Caco-2 (cell line): ENCODE results near the gene SLC10A3. TPM values are rescaled to one million over a fixed set of nuclear protein-coding genes. Genes with fewer than 3 reads are reported as not detected.

Source experiments
- BruUV-seq: library from RNA; stranded (reverse); fragments of 400-500 nt; replicated peaks from 2 replicates; lab custom pipeline; 2021; lab: Mats Ljungman, UMichigan
- CTCF ChIA-PET: fragments of 300-600 bp; sonication (Branson Sonifier 250); formaldehyde crosslinking; loops from one replicate; lab custom pipeline; 2022; ENCODE audit warnings: antibody characterized with exemption; lab: Charles Lee
- POLR2A ChIA-PET: fragments of 300-600 bp; sonication (Branson Sonifier 250); formaldehyde crosslinking; loops from one replicate; lab custom pipeline; 2022; ENCODE audit warnings: antibody characterized with exemption; lab: Charles Lee
- DNase-seq, 2 experiments: peaks; one replicate each; pipeline versions ENCODE4 v3.0.0 to v3.0.0-alpha.2; 2020 to 2022
- H3K27me3 ChIP-seq: replicated peaks from 2 replicates; pipeline ENCODE4 v1.6.0; 2011; ENCODE audit warnings: low read length; ENCODE audit not compliant: control insufficient read depth, insufficient read depth
- H3K36me3 ChIP-seq: 2 replicates; pipeline ENCODE4 v1.5.1; 2011; ENCODE audit warnings: low read length; ENCODE audit not compliant: control insufficient read depth, insufficient read depth
- H3K4me1 ChIP-seq: fragments of 250-450 bp; sonication (Bioruptor Pico); 2 replicates; pipeline ENCODE4 v1.5.1; 2020; ENCODE audit warnings: mild to moderate bottlenecking
- H3K4me3 ChIP-seq: 2 replicates; pipeline ENCODE4 v1.5.1; 2011; ENCODE audit warnings: low read depth, mild to moderate bottlenecking, control low read depth, low read length
- H3K9me3 ChIP-seq: fragments of 250-450 bp; sonication (Bioruptor Pico); 2 replicates; pipeline ENCODE4 v1.5.1; 2020; ENCODE audit warnings: mild to moderate bottlenecking, moderate library complexity
- H3K27ac Mint-ChIP-seq: one replicate; pipeline ENCODE4 v1.8.0; 2022; ENCODE audit warnings: mixed read lengths; ENCODE audit not compliant: unreplicated experiment
- H3K27me3 Mint-ChIP-seq: one replicate; pipeline ENCODE4 v1.8.0; 2022; ENCODE audit warnings: mixed read lengths; ENCODE audit not compliant: insufficient read depth, unreplicated experiment
- H3K36me3 Mint-ChIP-seq: one replicate; pipeline ENCODE4 v1.8.0; 2022; ENCODE audit warnings: mild to moderate bottlenecking, mixed read lengths; ENCODE audit not compliant: insufficient read depth, unreplicated experiment
- H3K4me1 Mint-ChIP-seq: one replicate; pipeline ENCODE4 v1.8.0; 2022; ENCODE audit warnings: low read depth, mixed read lengths; ENCODE audit not compliant: unreplicated experiment
- H3K4me3 Mint-ChIP-seq: one replicate; pipeline ENCODE4 v1.8.0; 2022; ENCODE audit warnings: mild to moderate bottlenecking, moderate library complexity, mixed read lengths; ENCODE audit not compliant: unreplicated experiment
- H3K9me3 Mint-ChIP-seq: one replicate; pipeline ENCODE4 v1.8.0; 2022; ENCODE audit warnings: mixed read lengths; ENCODE audit not compliant: unreplicated experiment
- intact Hi-C: fragments of 100-400 bp; cut with micrococcal nuclease; formaldehyde crosslinking; loops from one replicate; pipeline ENCODE4 v1.10.0; 2022; ENCODE audit not compliant: unreplicated experiment
- total RNA-seq: library from RNA; stranded (reverse); gene quantifications from 2 replicates; pipeline ENCODE4 v1.2.3, GENCODE V29; 2022
- TF ChIP-seq, protein P1 (sequence below), 2 experiments: fragments of 200-600 bp in 1 of 2; IDR thresholded peaks; 1 replicate in 1 of 2; 2 replicates in 1 of 2; pipeline versions ENCODE4 v1.5.1 to v1.8.0; 2011 to 2022; ENCODE audit warnings: antibody characterized with exemption in 1 of 2, control low read depth in 1 of 2, inconsistent platforms in 1 of 2, low read depth in 1 of 2, low read length in 1 of 2, mild to moderate bottlenecking in 1 of 2, moderate library complexity in 1 of 2; ENCODE audit not compliant: insufficient read depth in 1 of 2, severe bottlenecking in 1 of 2, unreplicated experiment in 1 of 2

The SLC10A3 gene
- total RNA-seq, 1 experiment from 2014 or later: 22.5 TPM

DNA sequence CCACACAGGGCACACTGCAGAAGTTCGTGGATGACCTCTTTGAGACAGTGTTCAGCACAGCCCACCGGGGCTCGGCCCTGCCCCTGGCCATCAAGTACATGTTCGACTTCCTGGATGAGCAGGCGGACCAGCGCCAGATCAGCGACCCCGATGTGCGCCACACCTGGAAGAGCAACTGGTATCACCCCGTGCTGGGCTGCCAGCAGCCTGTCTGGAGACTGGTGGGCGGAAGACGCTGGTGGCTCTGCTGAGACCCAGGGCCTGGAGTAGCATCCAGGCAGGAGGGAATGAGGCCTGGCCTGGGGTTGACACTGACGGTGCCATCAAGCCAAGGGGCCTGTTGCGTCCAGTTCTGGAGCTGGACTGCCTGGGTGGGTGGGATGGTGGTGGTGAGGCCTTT is 20.0 kb downstream of the SLC10A3 start:
- BruUV-seq: no TSS peak
- Mint-ChIP-seq H3K4me1 (no peaks in the 10 kb centered on the region), H3K36me3 (peaks cover 11% of the 10 kb centered on the region), H3K27ac (no peak overlapping the region), H3K4me3 (no peak overlapping the region), H3K27me3 (no peaks in the 10 kb centered on the region), H3K9me3 (no peaks in the 10 kb centered on the region)
- ChIA-PET POLR2A (no interaction called here), CTCF (no interaction called here)
- intact Hi-C loops: no loop called here
- no peaks in the 10 kb centered on the region; the same call in 1 of the 2 replicates for H3K36me3 ChIP-seq
- H3K4me3 ChIP-seq: no peak overlapping the region
- H3K4me1 ChIP-seq: no peaks in the 10 kb centered on the region
- H3K9me3 ChIP-seq: no peaks in the 10 kb centered on the region
- no peak for DNase-seq
- no peaks in the 10 kb centered on the region for H3K27me3 ChIP-seq
- TF ChIP-seq, protein P1, sequence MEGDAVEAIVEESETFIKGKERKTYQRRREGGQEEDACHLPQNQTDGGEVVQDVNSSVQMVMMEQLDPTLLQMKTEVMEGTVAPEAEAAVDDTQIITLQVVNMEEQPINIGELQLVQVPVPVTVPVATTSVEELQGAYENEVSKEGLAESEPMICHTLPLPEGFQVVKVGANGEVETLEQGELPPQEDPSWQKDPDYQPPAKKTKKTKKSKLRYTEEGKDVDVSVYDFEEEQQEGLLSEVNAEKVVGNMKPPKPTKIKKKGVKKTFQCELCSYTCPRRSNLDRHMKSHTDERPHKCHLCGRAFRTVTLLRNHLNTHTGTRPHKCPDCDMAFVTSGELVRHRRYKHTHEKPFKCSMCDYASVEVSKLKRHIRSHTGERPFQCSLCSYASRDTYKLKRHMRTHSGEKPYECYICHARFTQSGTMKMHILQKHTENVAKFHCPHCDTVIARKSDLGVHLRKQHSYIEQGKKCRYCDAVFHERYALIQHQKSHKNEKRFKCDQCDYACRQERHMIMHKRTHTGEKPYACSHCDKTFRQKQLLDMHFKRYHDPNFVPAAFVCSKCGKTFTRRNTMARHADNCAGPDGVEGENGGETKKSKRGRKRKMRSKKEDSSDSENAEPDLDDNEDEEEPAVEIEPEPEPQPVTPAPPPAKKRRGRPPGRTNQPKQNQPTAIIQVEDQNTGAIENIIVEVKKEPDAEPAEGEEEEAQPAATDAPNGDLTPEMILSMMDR (IDR thresholded peaks at IDR 0.05; ENCODE audit: insufficient read depth in 1 of 2, low read depth in 1 of 2, low read length in 1 of 2, severe bottlenecking in 1 of 2, unreplicated experiment in 1 of 2): no peak

DNA sequence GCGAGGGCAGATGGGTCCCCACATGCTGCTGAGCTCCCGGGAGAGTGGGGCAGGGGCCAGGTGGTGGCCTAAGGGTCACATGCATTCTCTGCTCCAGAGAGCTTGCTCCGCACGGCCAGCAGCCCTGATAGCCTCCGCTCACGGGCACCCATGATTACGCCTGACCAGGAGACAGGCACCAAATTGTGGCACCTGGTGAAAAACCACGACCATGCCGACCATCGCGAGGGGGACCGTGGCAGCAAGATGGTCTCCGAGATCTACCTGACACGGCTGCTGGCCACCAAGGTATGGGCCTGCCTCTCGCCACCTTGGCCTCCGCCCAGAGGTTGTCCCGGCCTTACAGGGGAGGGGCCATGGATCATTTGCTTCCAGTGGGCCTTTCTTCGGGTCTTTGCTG is 20.5 kb downstream of the SLC10A3 start:
- Histone ChIP-seq H3K4me3 (no peak overlapping the region), H3K27me3 (no peaks in the 10 kb centered on the region), H3K4me1 (no peaks in the 10 kb centered on the region), H3K9me3 (no peaks in the 10 kb centered on the region), H3K36me3 (no peaks in the 10 kb centered on the region; the same call in 1 of the 2 replicates)
- Mint-ChIP-seq H3K9me3 (no peaks in the 10 kb centered on the region), H3K4me1 (no peaks in the 10 kb centered on the region), H3K36me3 (peaks cover 5% of the 10 kb centered on the region), H3K4me3 (no peak overlapping the region), H3K27ac (no peak overlapping the region), H3K27me3 (no peaks in the 10 kb centered on the region)
- CTCF ChIA-PET: no interaction called here
- POLR2A ChIA-PET: no interaction called here
- BruUV-seq: no TSS peak
- TF ChIP-seq, protein P1 (IDR thresholded peaks at IDR 0.05; ENCODE audit: insufficient read depth in 1 of 2, low read depth in 1 of 2, low read length in 1 of 2, severe bottlenecking in 1 of 2, unreplicated experiment in 1 of 2): no peak
- intact Hi-C loops: no loop called here
- DNase-seq: no peak

DNA sequence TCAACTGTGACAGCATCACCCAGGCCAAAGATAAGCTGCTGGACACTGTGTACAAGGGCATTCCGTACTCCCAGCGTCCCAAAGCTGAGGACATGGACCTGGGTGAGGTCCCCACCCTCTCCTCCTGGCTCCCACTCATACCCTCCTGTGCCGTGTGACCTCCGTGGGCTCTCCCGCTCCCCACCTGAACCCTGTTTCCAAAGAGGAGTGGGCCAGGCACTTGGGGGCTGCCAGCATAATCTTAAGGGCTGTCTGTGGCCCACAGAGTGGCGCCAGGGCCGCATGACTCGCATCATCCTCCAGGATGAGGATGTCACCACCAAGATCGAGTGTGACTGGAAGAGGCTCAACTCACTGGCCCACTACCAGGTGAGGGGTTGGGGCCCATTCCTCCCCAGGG is 21.3 kb downstream of the SLC10A3 start:
- intact Hi-C loops: no loop called here
- DNase-seq: no peak
- Histone ChIP-seq H3K36me3 (no peaks in the 10 kb centered on the region; the same call in 1 of the 2 replicates), H3K27me3 (no peaks in the 10 kb centered on the region), H3K4me1 (no peaks in the 10 kb centered on the region), H3K4me3 (no peak overlapping the region), H3K9me3 (no peaks in the 10 kb centered on the region)
- H3K27me3 Mint-ChIP-seq: no peaks in the 10 kb centered on the region
- no peak overlapping the region for H3K4me3 Mint-ChIP-seq
- no peak overlapping the region for H3K27ac Mint-ChIP-seq
- POLR2A ChIA-PET: no interaction called here
- H3K4me1 Mint-ChIP-seq: no peaks in the 10 kb centered on the region
- no peaks in the 10 kb centered on the region for H3K9me3 Mint-ChIP-seq
- BruUV-seq: no TSS peak
- TF ChIP-seq, protein P1 (IDR thresholded peaks at IDR 0.05; ENCODE audit: insufficient read depth in 1 of 2, low read depth in 1 of 2, low read length in 1 of 2, severe bottlenecking in 1 of 2, unreplicated experiment in 1 of 2): no peak
- H3K36me3 Mint-ChIP-seq: peaks cover 4% of the 10 kb centered on the region
- CTCF ChIA-PET: no interaction called here
